Thyroid gland (tissue), 4 donors: ENCODE results near the gene WEE1. TPM values are rescaled to one million over a fixed set of nuclear protein-coding genes. Genes with fewer than 3 reads are reported as not detected.

ENCODE experiments used
- DNase-seq, 2 donors: peaks; one replicate each; pipeline ENCODE4 v3.0.0-alpha.2; 2019
- H3K27ac ChIP-seq, 3 donors: fragments of 200-600 bp; sonication (generic); 1 replicate in 2 of 3; 2 replicates in 1 of 3; pipeline ENCODE4 v1.5.1; 2016 to 2019; ENCODE audit warnings: mild to moderate bottlenecking in 1 of 3, moderate library complexity in 1 of 3
- H3K27me3 ChIP-seq: fragments of 200-600 bp; sonication (generic); one replicate; pipeline ENCODE4 v1.5.1; 2019
- H3K36me3 ChIP-seq, 2 donors: fragments of 200-600 bp; sonication (generic); one replicate each; pipeline ENCODE4 v1.5.1; 2016 to 2019
- H3K4me1 ChIP-seq, 2 donors: fragments of 200-600 bp; sonication (generic); one replicate each; pipeline ENCODE4 v1.5.1; 2017 to 2019
- H3K4me3 ChIP-seq, 3 donors: fragments of 200-600 bp; sonication (generic); replicated peaks in 1 of 3; 1 replicate in 2 of 3; 2 replicates in 1 of 3; pipeline ENCODE4 v1.5.1; 2016; ENCODE audit warnings: mild to moderate bottlenecking in 1 of 3
- H3K9me3 ChIP-seq: fragments of 200-600 bp; sonication (generic); one replicate; pipeline ENCODE4 v1.5.1; 2017
- CTCF ChIP-seq, 6 experiments: fragments of 200-600 bp in 3 of 6; fragments of 450-650 bp in 3 of 6; sonication (generic) in 3 of 6; IDR thresholded peaks; one replicate each; pipeline ENCODE4 v1.5.1; 2016 to 2019; ENCODE audit warnings: antibody characterized with exemption in 6 of 6, mild to moderate bottlenecking in 2 of 6, inconsistent platforms in 1 of 6, moderate library complexity in 1 of 6
- POLR2A ChIP-seq, 2 donors: fragments of 450-650 bp; IDR thresholded peaks; one replicate each; pipeline ENCODE4 v1.6.1; 2017; ENCODE audit warnings: antibody characterized with exemption in 2 of 2, mild to moderate bottlenecking in 2 of 2, moderate library complexity in 1 of 2
- WGBS, 2 donors: methylation state at CpG; one replicate each; pipeline ENCODE4 v1.1.5; 2017; 5-methylcytosine and 5-hydroxymethylcytosine counted together
- intact Hi-C: fragments of 100-400 bp; cut with DNase I; formaldehyde crosslinking; loops from one replicate; pipeline ENCODE4 v1.15.1; 2023
- total RNA-seq, 4 donors: library from RNA; depleted of rRNA; stranded (reverse); fragments of >200 nt; gene quantifications; one replicate each; pipeline ENCODE4 v1.2.3, GENCODE V29; 2016

WEE1 gene
- total RNA-seq, 4 donors from 2014 or later: 29.6 to 35.6 (median 32.5) TPM

GRCh38 chr11:9577556-9577955 is 4.1 kb downstream of the WEE1 start:
- Histone ChIP-seq H3K4me1 (peaks cover 6 to 20% of the 10 kb centered on the region in 2 donors), H3K36me3 (peaks cover 0 to 10% of the 10 kb centered on the region in 2 donors), H3K27ac (peak overlapping the region in 2 of 3 donors; percentile 41 to 50), H3K9me3 (no peaks in the 10 kb centered on the region), H3K4me3 (no peak overlapping the region), H3K27me3 (no peaks in the 10 kb centered on the region)
- WGBS, 2 donors: 50 to 56% methylated on average over 7 of the region's 7 CpGs
- DNase-seq: no peak
- intact Hi-C loops: no loop called here
- TF ChIP-seq CTCF (IDR thresholded peaks at IDR 0.05) (no peak), POLR2A (IDR thresholded peaks at IDR 0.05) (no peak)

DNA sequence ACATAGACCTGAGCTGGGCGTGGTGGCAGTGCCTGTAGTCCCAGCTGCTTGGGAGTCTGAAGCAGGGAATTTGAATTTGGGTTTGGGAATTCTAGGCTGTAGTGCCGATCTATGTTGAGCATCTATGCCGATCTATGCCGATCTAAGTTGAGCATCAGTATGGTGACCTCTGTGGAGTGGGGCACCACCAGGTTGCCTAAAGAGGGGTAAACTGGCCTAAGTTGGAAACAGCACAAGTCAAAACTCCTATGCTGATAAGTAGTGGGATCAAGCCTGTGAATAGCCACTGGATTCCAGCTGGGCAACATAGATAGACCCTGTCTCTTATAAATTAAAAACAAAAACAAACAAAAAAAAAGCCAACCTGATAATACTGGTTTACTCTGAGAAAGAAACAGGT is 7.4 kb downstream of the WEE1 start:
- WGBS, 2 donors: 95 to 98% methylated on average over 4 of the region's 4 CpGs
- peaks cover 6 to 19% of the 10 kb centered on the region in 2 donors for H3K4me1 ChIP-seq
- no peak for TF ChIP-seq POLR2A (IDR thresholded peaks at IDR 0.05)
- TF ChIP-seq CTCF (IDR thresholded peaks at IDR 0.05): no peak
- no peak for DNase-seq
- H3K27me3 ChIP-seq: no peaks in the 10 kb centered on the region
- H3K9me3 ChIP-seq: no peaks in the 10 kb centered on the region
- H3K4me3 ChIP-seq: no peak overlapping the region
- peaks cover 10 to 30% of the 10 kb centered on the region in 2 donors for H3K36me3 ChIP-seq
- H3K27ac ChIP-seq: no peak overlapping the region
- intact Hi-C loops: no loop called here

- intact Hi-C loops: no loop called here
- Histone ChIP-seq H3K36me3 (peaks cover 12 to 35% of the 10 kb centered on the region in 2 donors), H3K4me1 (peaks cover 1 to 15% of the 10 kb centered on the region in 2 donors), H3K9me3 (no peaks in the 10 kb centered on the region), H3K27ac (no peak overlapping the region), H3K27me3 (no peaks in the 10 kb centered on the region), H3K4me3 (no peak overlapping the region)
- TF ChIP-seq POLR2A (IDR thresholded peaks at IDR 0.05) (no peak), CTCF (IDR thresholded peaks at IDR 0.05) (no peak)
- DNase-seq: no peak
- 98 to 99% methylated on average over 6 of the region's 6 CpGs for WGBS, 2 donors
These were observed 8.2 kb downstream of the WEE1 start for GRCh38 chr11:9581556-9582161.

- Histone ChIP-seq H3K27me3 (no peaks in the 10 kb centered on the region), H3K4me1 (no peaks in the 10 kb centered on the region), H3K9me3 (no peaks in the 10 kb centered on the region), H3K27ac (no peak overlapping the region), H3K36me3 (peaks cover 19 to 23% of the 10 kb centered on the region in 2 donors), H3K4me3 (no peak overlapping the region)
- intact Hi-C loops: no loop called here
- DNase-seq: no peak
- TF ChIP-seq CTCF (IDR thresholded peaks at IDR 0.05) (no peak), POLR2A (IDR thresholded peaks at IDR 0.05) (no peak)
- WGBS, 2 donors: 98 to 99% methylated on average over 4 of the region's 4 CpGs
These were observed 17.2 kb downstream of the WEE1 start for GRCh38 chr11:9590717-9591116.

DNA sequence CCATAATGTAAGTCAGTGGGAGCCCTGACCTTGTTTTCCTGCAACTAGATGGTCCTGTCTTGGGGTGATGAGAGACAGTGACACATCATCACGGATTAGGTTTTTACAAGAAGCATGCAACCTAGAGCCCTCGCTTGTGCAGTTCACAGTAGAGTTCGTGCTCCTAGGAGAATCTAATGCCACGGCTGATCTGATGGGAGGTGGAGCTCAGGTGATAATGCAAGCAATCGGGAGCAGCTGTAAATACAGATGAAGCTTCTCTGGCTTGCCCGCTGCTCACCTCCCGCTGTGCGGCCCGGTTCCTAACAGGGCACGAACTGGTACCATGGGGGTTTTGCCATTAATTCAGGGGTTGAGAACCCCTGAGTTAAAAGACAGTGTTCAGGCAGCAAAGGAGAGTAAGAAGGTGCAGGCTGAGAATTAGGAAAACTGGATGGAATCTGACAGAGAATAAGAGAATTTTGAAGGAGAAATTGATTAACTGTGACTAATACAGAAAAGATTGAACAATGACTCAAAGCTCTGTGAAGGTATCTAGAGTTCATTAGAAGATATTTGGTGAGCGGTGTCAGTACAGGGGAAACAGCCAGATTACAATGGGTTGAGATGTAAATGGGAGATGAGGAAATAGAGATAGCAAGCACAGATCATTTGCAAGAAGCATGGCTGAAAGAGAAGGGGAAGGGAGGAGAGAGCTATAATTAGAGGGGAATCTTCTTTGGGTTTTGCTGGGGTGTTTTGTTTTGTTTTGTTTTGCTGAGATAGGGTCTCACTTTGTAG is 21.0 kb downstream of the WEE1 start:
- WGBS, 2 donors: 79% methylated on average over 11 of the region's 11 CpGs
- intact Hi-C loops: no loop called here
- Histone ChIP-seq H3K36me3 (peaks cover 0 to 3% of the 10 kb centered on the region in 2 donors), H3K27ac (no peak overlapping the region), H3K4me1 (no peaks in the 10 kb centered on the region), H3K4me3 (no peak overlapping the region), H3K9me3 (no peaks in the 10 kb centered on the region), H3K27me3 (no peaks in the 10 kb centered on the region)
- no peak for DNase-seq
- TF ChIP-seq POLR2A (IDR thresholded peaks at IDR 0.05) (no peak), CTCF (IDR thresholded peaks at IDR 0.05) (no peak)
